WTC11 (cell line): ENCODE data around the gene CEBPB. TPM values are rescaled to one million over a fixed set of nuclear protein-coding genes. Genes with fewer than 3 reads are reported as not detected.
A peak's percentile ranks its signal among the peaks of the same experiment; 100 is the strongest.

ENCODE experiments used
- ATAC-seq: fragments of 200-7000 bp; cut with Tn5 transposase; 2 replicates; pipeline ENCODE4 v1.10.0; 2021; ENCODE audit warnings: mild to moderate bottlenecking, moderate library complexity
- Bru-seq: library from RNA; stranded (reverse); fragments of 400-500 nt; gene quantifications from one replicate; lab custom pipeline; 2021; lab: Mats Ljungman, UMichigan
- CTCF ChIA-PET: fragments of 300-600 bp; sonication (Branson Sonifier 250); formaldehyde crosslinking; loops from one replicate; lab custom pipeline; 2021; ENCODE audit warnings: antibody characterized with exemption; lab: Charles Lee
- POLR2A ChIA-PET: fragments of 350-600 bp; sonication (Branson Sonifier 250); formaldehyde crosslinking; loops from one replicate; lab custom pipeline; 2021; ENCODE audit warnings: antibody characterized with exemption; lab: Charles Lee
- DNase-seq: peaks from one replicate; pipeline ENCODE4 v3.0.0; 2021; ENCODE audit warnings: low spot score
- H3K27ac Mint-ChIP-seq: 2 replicates; pipeline ENCODE4 v1.8.0; 2021; ENCODE audit warnings: mixed read lengths
- H3K27me3 Mint-ChIP-seq: 2 replicates; pipeline ENCODE4 v1.8.0; 2021; ENCODE audit warnings: low read depth, mild to moderate bottlenecking, moderate library complexity, mixed read lengths
- H3K36me3 Mint-ChIP-seq: 2 replicates; pipeline ENCODE4 v1.8.0; 2021; ENCODE audit warnings: mixed read lengths
- H3K4me1 Mint-ChIP-seq: 2 replicates; pipeline ENCODE4 v1.8.0; 2022; ENCODE audit warnings: mixed read lengths
- H3K4me3 Mint-ChIP-seq: 2 replicates; pipeline ENCODE4 v1.8.0; 2021; ENCODE audit warnings: mild to moderate bottlenecking, moderate library complexity, mixed read lengths
- H3K9me3 Mint-ChIP-seq: 2 replicates; pipeline ENCODE4 v1.8.0; 2021; ENCODE audit warnings: mixed read lengths
- CREB1 ChIP-seq: sonication (generic); formaldehyde crosslinking; IDR thresholded peaks from 2 replicates; pipeline ENCODE4 v1.8.0; 2023; ENCODE audit warnings: mild to moderate bottlenecking, missing genetic modification reagents
- E2F5 ChIP-seq: sonication (generic); formaldehyde crosslinking; IDR thresholded peaks from 2 replicates; pipeline ENCODE4 v1.8.1; 2022; ENCODE audit warnings: mild to moderate bottlenecking, moderate library complexity, missing genetic modification reagents
- GABPB1 ChIP-seq: sonication (generic); formaldehyde crosslinking; IDR thresholded peaks from 2 replicates; pipeline ENCODE4 v1.8.1; 2023; ENCODE audit warnings: mild to moderate bottlenecking, missing genetic modification reagents
- JUN ChIP-seq: sonication (generic); formaldehyde crosslinking; IDR thresholded peaks from 2 replicates; pipeline ENCODE4 v1.8.0; 2023; ENCODE audit warnings: mild to moderate bottlenecking, missing genetic modification reagents
- MYBL2 ChIP-seq: sonication (generic); formaldehyde crosslinking; IDR thresholded peaks from 2 replicates; pipeline ENCODE4 v1.8.1; 2023; ENCODE audit warnings: mild to moderate bottlenecking, moderate library complexity, missing genetic modification reagents
- NFE2L1 ChIP-seq: sonication (generic); formaldehyde crosslinking; IDR thresholded peaks from 2 replicates; pipeline ENCODE4 v1.8.1; 2023; ENCODE audit warnings: missing genetic modification reagents
- RELA ChIP-seq: sonication (generic); formaldehyde crosslinking; IDR thresholded peaks from 2 replicates; pipeline ENCODE4 v1.8.1; 2022; ENCODE audit warnings: missing genetic modification reagents, mild to moderate bottlenecking, borderline replicate concordance
- SOX15 ChIP-seq: fragments of 250-450 bp; sonication (Bioruptor Pico); IDR thresholded peaks from 2 replicates; pipeline ENCODE4 v1.9.0; 2021; ENCODE audit warnings: mild to moderate bottlenecking
- SP1 ChIP-seq: sonication (generic); formaldehyde crosslinking; conservative IDR thresholded peaks from 2 replicates; pipeline ENCODE4 v1.8.1; 2022; ENCODE audit warnings: missing genetic modification reagents
- TP53 ChIP-seq: sonication (generic); formaldehyde crosslinking; IDR thresholded peaks from 2 replicates; pipeline ENCODE4 v1.8.1; 2023; ENCODE audit warnings: mild to moderate bottlenecking, missing genetic modification reagents
- ZNF121 ChIP-seq: sonication (generic); formaldehyde crosslinking; IDR thresholded peaks from 2 replicates; pipeline ENCODE4 v1.8.0; 2023; ENCODE audit warnings: missing genetic modification reagents
- ZNF317 ChIP-seq: sonication (generic); formaldehyde crosslinking; IDR thresholded peaks from 2 replicates; pipeline ENCODE4 v1.8.1; 2023; ENCODE audit warnings: low read depth, mild to moderate bottlenecking, moderate library complexity, missing genetic modification reagents, borderline replicate concordance
- ZNF396 ChIP-seq: fragments of 250-450 bp; sonication (Bioruptor Pico); IDR thresholded peaks from 2 replicates; pipeline ENCODE4 v1.8.0; 2021; ENCODE audit warnings: mild to moderate bottlenecking, moderate library complexity, borderline replicate concordance
- ZNF416 ChIP-seq: fragments of 250-450 bp; sonication (Bioruptor Pico); IDR thresholded peaks from 2 replicates; pipeline ENCODE4 v1.9.0; 2021; ENCODE audit warnings: mild to moderate bottlenecking, inconsistent platforms
- ZNF423 ChIP-seq: fragments of 250-450 bp; sonication (Bioruptor Pico); IDR thresholded peaks from 2 replicates; pipeline ENCODE4 v2.1.2; 2022; ENCODE audit warnings: mild to moderate bottlenecking, moderate library complexity
- long read RNA-seq, 3 experiments: library from RNA in 1 of 3; library from capped mRNA in 1 of 3; library from polyadenylated mRNA in 1 of 3; unstranded in 2 of 3; stranded (forward) in 1 of 3; transcript quantifications; one replicate each; pipeline ENCODE4 v2.0.0, GENCODE V29; 2021
- total RNA-seq: library from RNA; stranded (reverse); gene quantifications from 3 replicates; pipeline ENCODE4 v1.2.3, GENCODE V29; 2021
- TF ChIP-seq, protein P1 (sequence below): sonication (generic); formaldehyde crosslinking; IDR thresholded peaks from 2 replicates; pipeline ENCODE4 v1.8.1; 2023; ENCODE audit warnings: mild to moderate bottlenecking, moderate library complexity, missing genetic modification reagents
- TF ChIP-seq, protein P2 (sequence below): sonication (generic); formaldehyde crosslinking; IDR thresholded peaks from 2 replicates; pipeline ENCODE4 v1.8.1; 2023; ENCODE audit warnings: mild to moderate bottlenecking, missing genetic modification reagents
- TF ChIP-seq, protein P3 (sequence below): fragments of 200-600 bp; IDR thresholded peaks from 2 replicates; pipeline ENCODE4 v1.8.0; 2022; ENCODE audit warnings: antibody characterized with exemption
- TF ChIP-seq, protein P4 (sequence below): sonication (generic); formaldehyde crosslinking; IDR thresholded peaks from 2 replicates; pipeline ENCODE4 v1.8.1; 2022; ENCODE audit warnings: low read depth, missing genetic modification reagents, borderline replicate concordance
- TF ChIP-seq, protein P5 (sequence below): sonication (generic); formaldehyde crosslinking; IDR thresholded peaks from 2 replicates; pipeline ENCODE4 v1.8.1; 2023; ENCODE audit warnings: mild to moderate bottlenecking, missing genetic modification reagents, moderate library complexity
- TF ChIP-seq, protein P6 (sequence below): sonication (generic); formaldehyde crosslinking; IDR thresholded peaks from 2 replicates; pipeline ENCODE4 v1.8.1; 2022; ENCODE audit warnings: mild to moderate bottlenecking, missing genetic modification reagents, moderate library complexity, borderline replicate concordance

Gene CEBPB
- total RNA-seq (23.5 to 29.1 TPM (median 25.6 TPM) in 3 replicates), Bru-seq, nascent RNA (percentile 73 among the genes with signal in this experiment)
- long read RNA-seq, experiment 1, transcript CEBPB-201 (1 exons, 1,956 nt) = major isoform, 99 of 101 reads
- long read RNA-seq, experiment 1, partial matches to known transcripts = 0 of 101 reads
- long read RNA-seq, experiment 1, other reads (novel, unspliced or antisense) = 2 of 101 reads
- long read RNA-seq, experiment 2, transcript CEBPB-201 (1 exons, 1,956 nt) = major isoform, 38 of 38 reads
- long read RNA-seq, experiment 2, partial matches to known transcripts = 0 of 38 reads
- long read RNA-seq, experiment 2, other reads (novel, unspliced or antisense) = 0 of 38 reads
- long read RNA-seq, experiment 3 = 0 reads

DNA sequence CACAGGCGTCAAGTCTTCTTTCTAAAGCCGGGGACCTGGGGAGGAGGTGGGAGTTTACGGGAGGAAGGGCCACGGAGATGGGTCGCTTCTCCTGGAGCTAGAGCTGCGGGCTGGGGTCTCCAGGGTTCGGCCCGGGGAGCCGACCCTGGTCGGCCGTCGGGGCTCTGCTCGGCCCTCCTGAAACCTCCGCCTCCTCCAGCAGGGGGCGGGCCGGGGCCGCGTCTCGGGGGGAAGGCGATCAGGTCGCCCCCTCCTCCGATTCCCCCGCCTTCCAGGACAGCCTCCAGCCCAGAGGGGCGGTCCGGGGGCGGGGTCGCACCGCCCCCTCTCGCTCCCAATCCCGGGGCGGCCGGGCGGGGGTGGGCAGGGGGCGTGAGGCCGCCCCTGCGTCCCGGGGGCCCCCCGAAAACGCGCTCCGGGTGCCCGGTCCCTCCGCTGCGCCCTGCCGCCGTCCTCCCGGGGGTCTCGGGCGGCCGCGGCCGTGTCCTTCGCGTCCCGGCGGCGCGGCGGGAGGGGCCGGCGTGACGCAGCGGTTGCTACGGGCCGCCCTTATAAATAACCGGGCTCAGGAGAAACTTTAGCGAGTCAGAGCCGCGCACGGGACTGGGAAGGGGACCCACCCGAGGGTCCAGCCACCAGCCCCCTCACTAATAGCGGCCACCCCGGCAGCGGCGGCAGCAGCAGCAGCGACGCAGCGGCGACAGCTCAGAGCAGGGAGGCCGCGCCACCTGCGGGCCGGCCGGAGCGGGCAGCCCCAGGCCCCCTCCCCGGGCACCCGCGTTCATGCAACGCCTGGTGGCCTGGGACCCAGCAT is at the start of gene CEBPB:
TSS of gene CEBPB (plus strand) at position 580 of the 814 bp plus-strand sequence. CDS start at position 784, 204 bp downstream.
- DNase-seq (peak; percentile 96), ATAC-seq (peak; percentile 75)
- Mint-ChIP-seq H3K4me3 (peak within 1 kb of the TSS; percentile 72), H3K4me1 (peaks cover 49% of the 10 kb centered on the region), H3K36me3 (no peaks in the 10 kb centered on the region), H3K27ac (no peak within 1 kb of the TSS), H3K9me3 (no peaks in the 10 kb centered on the region), H3K27me3 (peaks cover 7% of the 10 kb centered on the region)
- ChIA-PET CTCF (interaction anchor here (0.6 to 4.1 kb wide), 28 partner anchors 9 to 398 kb away, joined by 3 to 27 read pairs (median 4); no protein-coding TSS in a partner anchor), POLR2A (interaction anchor here (0.6 to 1.3 kb wide), 5 partner anchors 10 to 104 kb away, joined by 3 to 5 read pairs (median 4); no protein-coding TSS in a partner anchor)
- no peak for TF ChIP-seq RELA (CRISPR knock-in tag)
- TF ChIP-seq, protein P1, sequence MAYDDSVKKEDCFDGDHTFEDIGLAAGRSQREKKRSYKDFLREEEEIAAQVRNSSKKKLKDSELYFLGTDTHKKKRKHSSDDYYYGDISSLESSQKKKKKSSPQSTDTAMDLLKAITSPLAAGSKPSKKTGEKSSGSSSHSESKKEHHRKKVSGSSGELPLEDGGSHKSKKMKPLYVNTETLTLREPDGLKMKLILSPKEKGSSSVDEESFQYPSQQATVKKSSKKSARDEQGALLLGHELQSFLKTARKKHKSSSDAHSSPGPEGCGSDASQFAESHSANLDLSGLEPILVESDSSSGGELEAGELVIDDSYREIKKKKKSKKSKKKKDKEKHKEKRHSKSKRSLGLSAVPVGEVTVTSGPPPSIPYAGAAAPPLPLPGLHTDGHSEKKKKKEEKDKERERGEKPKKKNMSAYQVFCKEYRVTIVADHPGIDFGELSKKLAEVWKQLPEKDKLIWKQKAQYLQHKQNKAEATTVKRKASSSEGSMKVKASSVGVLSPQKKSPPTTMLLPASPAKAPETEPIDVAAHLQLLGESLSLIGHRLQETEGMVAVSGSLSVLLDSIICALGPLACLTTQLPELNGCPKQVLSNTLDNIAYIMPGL (CRISPR knock-in tag) = peak; percentile 82
- TF ChIP-seq JUN = peak; percentile 30; the same call in 1 of the 2 replicates
- TF ChIP-seq MYBL2 (CRISPR knock-in tag) = no peak
- no peak for TF ChIP-seq ZNF121 (CRISPR knock-in tag)
- TF ChIP-seq ZNF396 (CRISPR knock-in tag) = no peak
- TF ChIP-seq, protein P2, sequence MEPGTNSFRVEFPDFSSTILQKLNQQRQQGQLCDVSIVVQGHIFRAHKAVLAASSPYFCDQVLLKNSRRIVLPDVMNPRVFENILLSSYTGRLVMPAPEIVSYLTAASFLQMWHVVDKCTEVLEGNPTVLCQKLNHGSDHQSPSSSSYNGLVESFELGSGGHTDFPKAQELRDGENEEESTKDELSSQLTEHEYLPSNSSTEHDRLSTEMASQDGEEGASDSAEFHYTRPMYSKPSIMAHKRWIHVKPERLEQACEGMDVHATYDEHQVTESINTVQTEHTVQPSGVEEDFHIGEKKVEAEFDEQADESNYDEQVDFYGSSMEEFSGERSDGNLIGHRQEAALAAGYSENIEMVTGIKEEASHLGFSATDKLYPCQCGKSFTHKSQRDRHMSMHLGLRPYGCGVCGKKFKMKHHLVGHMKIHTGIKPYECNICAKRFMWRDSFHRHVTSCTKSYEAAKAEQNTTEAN (CRISPR knock-in tag) = 0 out of 2 replicates have a peak, but pooled peaks have one; percentile 36
- peak; percentile 76 for TF ChIP-seq TP53 (CRISPR knock-in tag)
- TF ChIP-seq SP1 (CRISPR knock-in tag) = peak; percentile 46; the same call in 1 of the 2 replicates
- TF ChIP-seq, protein P3, sequence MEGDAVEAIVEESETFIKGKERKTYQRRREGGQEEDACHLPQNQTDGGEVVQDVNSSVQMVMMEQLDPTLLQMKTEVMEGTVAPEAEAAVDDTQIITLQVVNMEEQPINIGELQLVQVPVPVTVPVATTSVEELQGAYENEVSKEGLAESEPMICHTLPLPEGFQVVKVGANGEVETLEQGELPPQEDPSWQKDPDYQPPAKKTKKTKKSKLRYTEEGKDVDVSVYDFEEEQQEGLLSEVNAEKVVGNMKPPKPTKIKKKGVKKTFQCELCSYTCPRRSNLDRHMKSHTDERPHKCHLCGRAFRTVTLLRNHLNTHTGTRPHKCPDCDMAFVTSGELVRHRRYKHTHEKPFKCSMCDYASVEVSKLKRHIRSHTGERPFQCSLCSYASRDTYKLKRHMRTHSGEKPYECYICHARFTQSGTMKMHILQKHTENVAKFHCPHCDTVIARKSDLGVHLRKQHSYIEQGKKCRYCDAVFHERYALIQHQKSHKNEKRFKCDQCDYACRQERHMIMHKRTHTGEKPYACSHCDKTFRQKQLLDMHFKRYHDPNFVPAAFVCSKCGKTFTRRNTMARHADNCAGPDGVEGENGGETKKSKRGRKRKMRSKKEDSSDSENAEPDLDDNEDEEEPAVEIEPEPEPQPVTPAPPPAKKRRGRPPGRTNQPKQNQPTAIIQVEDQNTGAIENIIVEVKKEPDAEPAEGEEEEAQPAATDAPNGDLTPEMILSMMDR = peak; percentile 72
- TF ChIP-seq, protein P4, sequence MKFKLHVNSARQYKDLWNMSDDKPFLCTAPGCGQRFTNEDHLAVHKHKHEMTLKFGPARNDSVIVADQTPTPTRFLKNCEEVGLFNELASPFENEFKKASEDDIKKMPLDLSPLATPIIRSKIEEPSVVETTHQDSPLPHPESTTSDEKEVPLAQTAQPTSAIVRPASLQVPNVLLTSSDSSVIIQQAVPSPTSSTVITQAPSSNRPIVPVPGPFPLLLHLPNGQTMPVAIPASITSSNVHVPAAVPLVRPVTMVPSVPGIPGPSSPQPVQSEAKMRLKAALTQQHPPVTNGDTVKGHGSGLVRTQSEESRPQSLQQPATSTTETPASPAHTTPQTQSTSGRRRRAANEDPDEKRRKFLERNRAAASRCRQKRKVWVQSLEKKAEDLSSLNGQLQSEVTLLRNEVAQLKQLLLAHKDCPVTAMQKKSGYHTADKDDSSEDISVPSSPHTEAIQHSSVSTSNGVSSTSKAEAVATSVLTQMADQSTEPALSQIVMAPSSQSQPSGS (CRISPR knock-in tag) = no peak
- peak; percentile 88 for TF ChIP-seq GABPB1 (CRISPR knock-in tag)
- TF ChIP-seq ZNF416 (CRISPR knock-in tag) = 0 out of 2 replicates have a peak, but pooled peaks have one; percentile 2
- TF ChIP-seq, protein P5, sequence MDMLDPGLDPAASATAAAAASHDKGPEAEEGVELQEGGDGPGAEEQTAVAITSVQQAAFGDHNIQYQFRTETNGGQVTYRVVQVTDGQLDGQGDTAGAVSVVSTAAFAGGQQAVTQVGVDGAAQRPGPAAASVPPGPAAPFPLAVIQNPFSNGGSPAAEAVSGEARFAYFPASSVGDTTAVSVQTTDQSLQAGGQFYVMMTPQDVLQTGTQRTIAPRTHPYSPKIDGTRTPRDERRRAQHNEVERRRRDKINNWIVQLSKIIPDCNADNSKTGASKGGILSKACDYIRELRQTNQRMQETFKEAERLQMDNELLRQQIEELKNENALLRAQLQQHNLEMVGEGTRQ (CRISPR knock-in tag) = 0 out of 2 replicates have a peak, but pooled peaks have one; percentile 11
- TF ChIP-seq E2F5 (CRISPR knock-in tag) = peak; percentile 34; the same call in 1 of the 2 replicates
- TF ChIP-seq NFE2L1 (CRISPR knock-in tag) = 0 out of 2 replicates have a peak, but pooled peaks have one; percentile 41
- TF ChIP-seq ZNF317 (CRISPR knock-in tag) = 0 out of 2 replicates have a peak, but pooled peaks have one; percentile 10
- TF ChIP-seq CREB1 = no peak
- TF ChIP-seq, protein P6, sequence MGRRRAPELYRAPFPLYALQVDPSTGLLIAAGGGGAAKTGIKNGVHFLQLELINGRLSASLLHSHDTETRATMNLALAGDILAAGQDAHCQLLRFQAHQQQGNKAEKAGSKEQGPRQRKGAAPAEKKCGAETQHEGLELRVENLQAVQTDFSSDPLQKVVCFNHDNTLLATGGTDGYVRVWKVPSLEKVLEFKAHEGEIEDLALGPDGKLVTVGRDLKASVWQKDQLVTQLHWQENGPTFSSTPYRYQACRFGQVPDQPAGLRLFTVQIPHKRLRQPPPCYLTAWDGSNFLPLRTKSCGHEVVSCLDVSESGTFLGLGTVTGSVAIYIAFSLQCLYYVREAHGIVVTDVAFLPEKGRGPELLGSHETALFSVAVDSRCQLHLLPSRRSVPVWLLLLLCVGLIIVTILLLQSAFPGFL (CRISPR knock-in tag) = peak; percentile 39; the same call in 1 of the 2 replicates
- TF ChIP-seq ZNF423 (CRISPR knock-in tag) = peak; percentile 39
- no peak for TF ChIP-seq SOX15
